ENCODE measurements around the gene PLA1A.
"Not testable (repeated sequence)": the region's sequence is repeated elsewhere in the genome, so short reads cannot be mapped to it uniquely, and the experiment has no call there.

The PLA1A gene

GRCh38 chr3:119597548-119598288 lies at the start of gene PLA1A:
Gene PLA1A, plus strand, starts transcription at chr3:119597885. Its CDS starts 29 bp downstream, at chr3:119597914.
- no peak for DNase-seq

GRCh38 chr3:119548341-119548740 lies 49.3 kb upstream of the PLA1A start:
- DNase-seq = no peak

- no peak for DNase-seq
Observed at GRCh38 chr3:119550192-119550910, 47.3 kb upstream of the PLA1A start.

GRCh38 chr3:119551598-119551997 lies 46.1 kb upstream of the PLA1A start:
- DNase-seq = no peak

GRCh38 chr3:119552928-119553327 lies 44.8 kb upstream of the PLA1A start:
- not testable (repeated sequence) for DNase-seq

- DNase-seq = no peak
Observed at GRCh38 chr3:119553823-119554415, 43.8 kb upstream of the PLA1A start.

GRCh38 chr3:119555309-119555735 lies 42.4 kb upstream of the PLA1A start:
- no peak for DNase-seq

GRCh38 chr3:119555929-119556328 lies 41.8 kb upstream of the PLA1A start:
- DNase-seq = no peak

- no peak for DNase-seq
Observed at GRCh38 chr3:119557192-119557876, 40.4 kb upstream of the PLA1A start.

- DNase-seq = peak; percentile 35
Observed at GRCh38 chr3:119557877-119558269, 39.8 kb upstream of the PLA1A start.

GRCh38 chr3:119558626-119559317 lies 38.9 kb upstream of the PLA1A start:
- DNase-seq = no peak

GRCh38 chr3:119559441-119559963 lies 38.2 kb upstream of the PLA1A start, which contains the start of gene CD80:
Gene CD80, minus strand, starts transcription at chr3:119559614. Its CDS starts 1,886 bp downstream, at chr3:119557728.
- DNase-seq = peak; percentile 87

- no peak for DNase-seq
Observed at GRCh38 chr3:119560160-119560559, 37.5 kb upstream of the PLA1A start.

GRCh38 chr3:119562307-119562961 lies 35.3 kb upstream of the PLA1A start:
- DNase-seq = peak; percentile 81

GRCh38 chr3:119563334-119563733 lies 34.4 kb upstream of the PLA1A start:
- DNase-seq = not testable (repeated sequence)

GRCh38 chr3:119569156-119569555 lies 28.5 kb upstream of the PLA1A start:
- DNase-seq = no peak

GRCh38 chr3:119570229-119570628 lies 27.5 kb upstream of the PLA1A start:
- no peak for DNase-seq

- DNase-seq = no peak
Observed at GRCh38 chr3:119571230-119571629, 26.5 kb upstream of the PLA1A start.

GRCh38 chr3:119571688-119572087 lies 26.0 kb upstream of the PLA1A start:
- no peak for DNase-seq

- no peak for DNase-seq
Observed at GRCh38 chr3:119575507-119575906, 22.2 kb upstream of the PLA1A start.

- DNase-seq = peak; percentile 64
Observed at GRCh38 chr3:119579366-119580066, 18.2 kb upstream of the PLA1A start, which contains the start of gene ADPRH. Gene ADPRH, plus strand, starts transcription at chr3:119579492. Its CDS starts 2,678 bp downstream, at chr3:119582170.
